G401.6 (cell line): ENCODE results near the gene PML.
A peak's percentile ranks its signal among the peaks of the same experiment; 100 is the strongest.

Source experiments
- FAIRE-seq: peaks from 2 replicates; lab custom pipeline; 2012; peaks lifted over from hg19 to GRCh38; lab: Jason Lieb, UNC

Gene PML

GRCh38 chr15:74008901-74009300 lies 14.4 kb downstream of the PML start:
- no peak for FAIRE-seq

GRCh38 chr15:74010929-74011540 lies 16.5 kb downstream of the PML start:
- FAIRE-seq = no peak

- no peak for FAIRE-seq
Measured at GRCh38 chr15:74011610-74012009, 17.1 kb downstream of the PML start.

GRCh38 chr15:74013374-74013894 lies 18.9 kb downstream of the PML start:
- FAIRE-seq = no peak

- no peak for FAIRE-seq
Measured at GRCh38 chr15:74019734-74020133, 25.2 kb downstream of the PML start.

GRCh38 chr15:74022706-74023470 lies 28.4 kb downstream of the PML start:
- FAIRE-seq = no peak

- no peak for FAIRE-seq
Measured at GRCh38 chr15:74024687-74025086, 30.2 kb downstream of the PML start.

- no peak for FAIRE-seq
Measured at GRCh38 chr15:74025436-74025835, 30.9 kb downstream of the PML start.

- no peak for FAIRE-seq
Measured at GRCh38 chr15:74027688-74028087, 33.2 kb downstream of the PML start.

- no peak for FAIRE-seq
Measured at GRCh38 chr15:74028646-74029045, 34.1 kb downstream of the PML start.

- no peak for FAIRE-seq
Measured at GRCh38 chr15:74032046-74032445, 37.5 kb downstream of the PML start.

GRCh38 chr15:74032606-74033561 lies 38.4 kb downstream of the PML start:
- no peak for FAIRE-seq

GRCh38 chr15:74034206-74034755 lies 39.8 kb downstream of the PML start:
- no peak for FAIRE-seq

- no peak for FAIRE-seq
Measured at GRCh38 chr15:74035121-74036017, 40.9 kb downstream of the PML start.

GRCh38 chr15:74036271-74037170 lies 42.0 kb downstream of the PML start:
- peak; percentile 54 for FAIRE-seq

GRCh38 chr15:74037171-74038117 lies 42.9 kb downstream of the PML start:
- no peak for FAIRE-seq

GRCh38 chr15:74038707-74039655 lies 44.5 kb downstream of the PML start:
- FAIRE-seq = no peak

GRCh38 chr15:74039656-74040010 lies 45.1 kb downstream of the PML start:
- no peak for FAIRE-seq
